OCI-LY7 (cell line): ENCODE measurements around the gene FGA. TPM values are rescaled to one million over a fixed set of nuclear protein-coding genes. Genes with fewer than 3 reads are reported as not detected.

Experiments used
- BruUV-seq: library from RNA; stranded (reverse); fragments of 400-500 nt; replicated peaks from 2 replicates; lab custom pipeline; 2021; lab: Mats Ljungman, UMichigan
- CTCF ChIA-PET: fragments of 300-600 bp; sonication (Branson Sonifier 250); formaldehyde crosslinking; loops from one replicate; lab custom pipeline; 2022; ENCODE audit warnings: antibody characterized with exemption; ENCODE audit not compliant: unreplicated experiment; lab: Charles Lee
- POLR2A ChIA-PET: fragments of 300-600 bp; sonication (Branson Sonifier 250); formaldehyde crosslinking; loops from one replicate; lab custom pipeline; 2022; ENCODE audit warnings: antibody characterized with exemption; lab: Charles Lee
- DNase-seq: peaks from one replicate; pipeline ENCODE4 v3.0.0-alpha.2; 2015; ENCODE audit warnings: low spot score
- H2AFZ ChIP-seq: fragments of 200-600 bp; sonication (generic), shearing (Covaris generic); 2 replicates; pipeline ENCODE4 v1.6.1; 2014; ENCODE audit warnings: mild to moderate bottlenecking, antibody characterized with exemption, low read length, moderate library complexity
- H3K27ac ChIP-seq: fragments of 200-600 bp; sonication (generic); 2 replicates; pipeline ENCODE4 v1.5.1; 2014; ENCODE audit warnings: mixed run types, low read depth, mild to moderate bottlenecking, moderate library complexity, low read length, inconsistent platforms; ENCODE audit not compliant: poor library complexity, severe bottlenecking
- H3K36me3 ChIP-seq: fragments of 200-600 bp; sonication (generic); 2 replicates; pipeline ENCODE4 v1.6.1; 2014; ENCODE audit warnings: mild to moderate bottlenecking, antibody characterized with exemption, low read length, moderate library complexity, mixed read lengths; ENCODE audit not compliant: insufficient read depth
- H3K4me1 ChIP-seq: fragments of 200-600 bp; sonication (generic); 2 replicates; pipeline ENCODE4 v1.5.1; 2014; ENCODE audit warnings: mild to moderate bottlenecking, low read length; ENCODE audit not compliant: insufficient read depth, poor library complexity, severe bottlenecking
- H3K4me2 ChIP-seq: fragments of 200-600 bp; sonication (generic); 2 replicates; pipeline ENCODE4 v1.6.1; 2014; ENCODE audit warnings: mild to moderate bottlenecking, low read length
- H3K4me3 ChIP-seq: fragments of 200-600 bp; sonication (generic); 2 replicates; pipeline ENCODE4 v1.5.1; 2014; ENCODE audit warnings: mild to moderate bottlenecking, low read depth, low read length; ENCODE audit not compliant: poor library complexity, severe bottlenecking
- H3K79me2 ChIP-seq: fragments of 200-600 bp; sonication (generic); 2 replicates; pipeline ENCODE4 v1.6.1; 2016; ENCODE audit warnings: low read depth, mild to moderate bottlenecking, low read length, moderate library complexity, mixed read lengths; ENCODE audit not compliant: insufficient read depth
- H3K9me2 ChIP-seq: fragments of 200-600 bp; sonication (generic); 2 replicates; pipeline ENCODE4 v1.6.1; 2016; ENCODE audit warnings: mild to moderate bottlenecking, low read length, mixed read lengths; ENCODE audit not compliant: insufficient read depth
- H3K9me3 ChIP-seq: fragments of 200-600 bp; sonication (generic); 2 replicates; pipeline ENCODE4 v1.6.1; 2014; ENCODE audit warnings: mild to moderate bottlenecking, mixed run types, low read length, mixed read lengths
- H4K20me1 ChIP-seq: fragments of 200-600 bp; sonication (generic); 2 replicates; pipeline ENCODE4 v1.6.1; 2014; ENCODE audit warnings: mild to moderate bottlenecking, antibody characterized with exemption, low read length, moderate library complexity, mixed read lengths; ENCODE audit not compliant: insufficient read depth
- EZH2phosphoT487 ChIP-seq: fragments of 200-600 bp; sonication (generic); IDR thresholded peaks from 2 replicates; pipeline ENCODE4 v1.6.1; 2018; ENCODE audit warnings: low read depth, borderline replicate concordance, mild to moderate bottlenecking, mixed run types, antibody characterized with exemption, low read length, moderate library complexity, mixed read lengths
- intact Hi-C: fragments of 100-400 bp; cut with micrococcal nuclease; formaldehyde crosslinking; loops from one replicate; pipeline ENCODE4 v1.10.0; 2022; ENCODE audit not compliant: unreplicated experiment
- small RNA-seq: library from RNA; depleted of rRNA; stranded (forward); fragments of <200 nt; gene quantifications from one replicate; pipeline ENCODE3, GENCODE V24; 2014
- total RNA-seq, 2 experiments: library from RNA; depleted of rRNA in 1 of 2; stranded (reverse); fragments of >200 nt in 1 of 2; shearing (Covaris generic) in 1 of 2; gene quantifications; 2 replicates each; pipeline ENCODE4 v1.2.3, GENCODE V29; 2014 to 2022
- TF ChIP-seq, protein P1 (sequence below): fragments of 200-600 bp; sonication (generic); conservative IDR thresholded peaks from 2 replicates; pipeline ENCODE4 v1.5.1; 2014; ENCODE audit warnings: mild to moderate bottlenecking, antibody characterized with exemption, low read length, moderate library complexity, mixed read lengths

Gene FGA
- total RNA-seq, 2 experiments from 2014 or later = not detected

DNA sequence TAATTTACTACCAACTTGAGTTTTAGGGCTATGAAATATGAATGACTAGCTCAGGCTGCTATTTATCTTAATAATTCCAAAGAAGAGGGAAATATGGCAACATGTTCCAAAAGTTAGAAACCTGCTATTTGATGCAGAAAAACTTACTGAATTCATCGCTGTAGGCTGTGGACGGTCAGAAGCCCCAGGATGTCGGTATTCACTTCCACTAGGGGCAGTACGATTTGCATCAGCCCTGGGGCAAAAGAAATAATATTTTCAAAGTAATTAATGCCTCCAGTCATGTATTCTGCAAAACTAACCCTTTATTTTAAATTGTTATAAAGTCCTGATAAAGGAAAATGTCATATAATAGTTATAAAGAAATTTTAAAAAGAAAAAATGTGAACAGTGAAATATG lies 44.9 kb downstream of the FGA start:
- H3K27ac ChIP-seq = no peak overlapping the region
- no peak overlapping the region for H3K4me2 ChIP-seq
- DNase-seq = no peak
- no TSS peak for BruUV-seq
- H2AFZ ChIP-seq = no peak overlapping the region
- no peak overlapping the region for H3K4me3 ChIP-seq
- intact Hi-C loops = no loop called here
- H3K79me2 ChIP-seq = peaks cover 31% of the 10 kb centered on the region
- H3K36me3 ChIP-seq = peaks cover 79% of the 10 kb centered on the region
- H3K4me1 ChIP-seq = peaks cover 15% of the 10 kb centered on the region
- no peaks in the 10 kb centered on the region for H3K9me2 ChIP-seq
- TF ChIP-seq, protein P1, sequence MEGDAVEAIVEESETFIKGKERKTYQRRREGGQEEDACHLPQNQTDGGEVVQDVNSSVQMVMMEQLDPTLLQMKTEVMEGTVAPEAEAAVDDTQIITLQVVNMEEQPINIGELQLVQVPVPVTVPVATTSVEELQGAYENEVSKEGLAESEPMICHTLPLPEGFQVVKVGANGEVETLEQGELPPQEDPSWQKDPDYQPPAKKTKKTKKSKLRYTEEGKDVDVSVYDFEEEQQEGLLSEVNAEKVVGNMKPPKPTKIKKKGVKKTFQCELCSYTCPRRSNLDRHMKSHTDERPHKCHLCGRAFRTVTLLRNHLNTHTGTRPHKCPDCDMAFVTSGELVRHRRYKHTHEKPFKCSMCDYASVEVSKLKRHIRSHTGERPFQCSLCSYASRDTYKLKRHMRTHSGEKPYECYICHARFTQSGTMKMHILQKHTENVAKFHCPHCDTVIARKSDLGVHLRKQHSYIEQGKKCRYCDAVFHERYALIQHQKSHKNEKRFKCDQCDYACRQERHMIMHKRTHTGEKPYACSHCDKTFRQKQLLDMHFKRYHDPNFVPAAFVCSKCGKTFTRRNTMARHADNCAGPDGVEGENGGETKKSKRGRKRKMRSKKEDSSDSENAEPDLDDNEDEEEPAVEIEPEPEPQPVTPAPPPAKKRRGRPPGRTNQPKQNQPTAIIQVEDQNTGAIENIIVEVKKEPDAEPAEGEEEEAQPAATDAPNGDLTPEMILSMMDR = peak; percentile 54
- TF ChIP-seq EZH2phosphoT487 = no peak
- H4K20me1 ChIP-seq = peaks cover 13% of the 10 kb centered on the region; the same call in 1 of the 2 replicates
- H3K9me3 ChIP-seq = no peaks in the 10 kb centered on the region
- CTCF ChIA-PET = no interaction called here
- POLR2A ChIA-PET = interaction anchor here (1.4 kb wide), 2 partner anchors 10 kb away, joined by 4 to 5 read pairs; no protein-coding TSS in a partner anchor

DNA sequence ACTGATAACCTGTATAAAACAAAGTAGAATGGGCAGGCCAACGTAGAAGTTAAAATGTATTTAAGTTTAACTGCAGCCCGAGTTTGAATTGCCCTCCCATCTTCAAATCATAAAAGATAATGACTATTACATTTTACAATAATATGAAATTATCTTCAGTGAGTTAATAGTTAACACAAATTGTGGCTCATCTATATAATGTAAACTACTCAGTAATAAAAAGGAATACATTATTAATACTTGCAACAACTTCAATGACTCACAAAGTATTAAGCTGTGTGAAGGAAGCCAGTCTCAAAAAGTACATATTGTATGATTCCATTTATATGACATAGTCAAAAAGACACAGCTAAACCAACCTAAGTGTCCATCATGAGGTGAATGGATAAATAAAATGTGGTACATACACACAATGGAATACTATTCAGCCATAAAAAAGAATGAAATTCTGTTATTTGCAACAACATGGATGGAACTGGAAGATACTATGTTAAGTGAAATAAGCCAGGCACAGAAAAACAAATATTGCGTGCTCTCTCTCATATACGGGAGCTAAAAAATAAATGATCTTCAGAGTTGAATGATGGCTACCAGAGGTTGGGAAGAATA lies 48.2 kb downstream of the FGA start:
- BruUV-seq = no TSS peak
- no peak overlapping the region for H3K4me3 ChIP-seq
- TF ChIP-seq, protein P1 = no peak
- TF ChIP-seq EZH2phosphoT487 = no peak
- DNase-seq = no peak
- no peaks in the 10 kb centered on the region for H3K9me3 ChIP-seq
- peaks cover 4% of the 10 kb centered on the region; the same call in 1 of the 2 replicates for H3K79me2 ChIP-seq
- H3K9me2 ChIP-seq = no peaks in the 10 kb centered on the region
- CTCF ChIA-PET = no interaction called here
- no peaks in the 10 kb centered on the region for H4K20me1 ChIP-seq
- H3K4me2 ChIP-seq = no peak overlapping the region
- H2AFZ ChIP-seq = no peak overlapping the region
- no peaks in the 10 kb centered on the region for H3K4me1 ChIP-seq
- peaks cover 100% of the 10 kb centered on the region for H3K36me3 ChIP-seq
- no peak overlapping the region for H3K27ac ChIP-seq
- intact Hi-C loops = no loop called here
- POLR2A ChIA-PET = interaction anchor here (0.8 to 1.0 kb wide), 2 partner anchors 12 to 24 kb away, joined by 3 read pairs; no protein-coding TSS in a partner anchor

Small RNA genes within 50 kb of the gene (small RNA-seq; reads per million reads assigned to genes)
- gene RNU6-1285P = not detected

Other genes with a start within 250 kb of the FGA start
- not detected in 2 replicates for gene DCHS2, start 98.9 kb downstream of the FGA start, total RNA-seq (2014; rRNA removed; shearing (Covaris generic))
- not detected in 2 replicates for gene DCHS2, start 98.9 kb downstream of the FGA start, total RNA-seq (2022)
- gene PLRG1, start 40.3 kb downstream of the FGA start, total RNA-seq (2014; rRNA removed; shearing (Covaris generic)) = 39.1 and 41.7 TPM in 2 replicates
- gene PLRG1, start 40.3 kb downstream of the FGA start, total RNA-seq (2022) = 102 and 104 TPM in 2 replicates
- gene FGB, start 27.7 kb downstream of the FGA start, total RNA-seq (2014; rRNA removed; shearing (Covaris generic)) = not detected in 2 replicates
- gene FGB, start 27.7 kb downstream of the FGA start, total RNA-seq (2022) = not detected in 2 replicates
- gene FGG, start 21.9 kb upstream of the FGA start, total RNA-seq (2014; rRNA removed; shearing (Covaris generic)) = not detected in 2 replicates
- gene FGG, start 21.9 kb upstream of the FGA start, total RNA-seq (2022) = not detected in 2 replicates
- gene LRAT, start 153.3 kb upstream of the FGA start, total RNA-seq (2014; rRNA removed; shearing (Covaris generic)) = not detected in 2 replicates
- gene LRAT, start 153.3 kb upstream of the FGA start, total RNA-seq (2022) = not detected in 2 replicates
- not detected in 2 replicates for gene RBM46, start 190.5 kb upstream of the FGA start, total RNA-seq (2014; rRNA removed; shearing (Covaris generic))
- gene RBM46, start 190.5 kb upstream of the FGA start, total RNA-seq (2022) = not detected in 2 replicates